Endodermal cell (in vitro differentiated cells): ENCODE results near the gene PXDC1. TPM values are rescaled to one million over a fixed set of nuclear protein-coding genes. Genes with fewer than 3 reads are reported as not detected.

ENCODE experiments used
- DNase-seq: peaks from one replicate; pipeline ENCODE4 v3.0.0-alpha.2; 2017
- H3K27ac ChIP-seq: 2 replicates; pipeline ENCODE4 v1.5.1; 2013; ENCODE audit warnings: mild to moderate bottlenecking, low read depth, low read length, moderate library complexity
- H3K27me3 ChIP-seq: 2 replicates; pipeline ENCODE4 v1.6.1; 2013; ENCODE audit warnings: mild to moderate bottlenecking, low read length, moderate library complexity; ENCODE audit not compliant: insufficient read depth, control insufficient read depth, poor library complexity, severe bottlenecking
- H3K36me3 ChIP-seq: 2 replicates; pipeline ENCODE4 v1.7.0; 2013; ENCODE audit warnings: mild to moderate bottlenecking, low read length, moderate library complexity; ENCODE audit not compliant: control insufficient read depth, insufficient read depth
- H3K4me1 ChIP-seq: one replicate; pipeline ENCODE4 v1.7.0; 2013; ENCODE audit warnings: low read length; ENCODE audit not compliant: control insufficient read depth, insufficient read depth
- H3K4me3 ChIP-seq: 2 replicates; pipeline ENCODE4 v1.5.1; 2013; ENCODE audit warnings: mild to moderate bottlenecking, low read length, moderate library complexity
- H3K9ac ChIP-seq: 2 replicates; pipeline ENCODE4 v1.6.1; 2013; ENCODE audit warnings: mild to moderate bottlenecking, low read length, moderate library complexity; ENCODE audit not compliant: poor library complexity, severe bottlenecking; ENCODE audit errors: extremely low read depth
- H3K9me3 ChIP-seq: 2 replicates; pipeline ENCODE4 v1.6.1; 2013; ENCODE audit warnings: mild to moderate bottlenecking, low read length, moderate library complexity; ENCODE audit not compliant: control insufficient read depth
- H3K27ac Mint-ChIP-seq: 2 replicates; pipeline ENCODE4 v1.8.0; 2020; ENCODE audit warnings: mixed read lengths
- H3K27me3 Mint-ChIP-seq: 2 replicates; pipeline ENCODE4 v1.8.0; 2021; ENCODE audit warnings: mild to moderate bottlenecking, mixed read lengths; ENCODE audit not compliant: insufficient read depth
- H3K36me3 Mint-ChIP-seq: 2 replicates; pipeline ENCODE4 v1.8.0; 2020; ENCODE audit warnings: low read depth, mixed read lengths
- H3K4me1 Mint-ChIP-seq: 2 replicates; pipeline ENCODE4 v1.8.0; 2020; ENCODE audit warnings: mixed read lengths
- H3K4me3 Mint-ChIP-seq: 2 replicates; pipeline ENCODE4 v1.8.0; 2020; ENCODE audit warnings: mild to moderate bottlenecking, moderate library complexity, mixed read lengths
- H3K9me3 Mint-ChIP-seq: 2 replicates; pipeline ENCODE4 v1.8.0; 2020; ENCODE audit warnings: mild to moderate bottlenecking, mixed read lengths
- CTCF ChIP-seq: fragments of 200-600 bp; sonication (generic); conservative IDR thresholded peaks from 2 replicates; pipeline ENCODE4 v1.5.0; 2021; ENCODE audit warnings: antibody characterized with exemption, mild to moderate bottlenecking
- WGBS, 2 experiments: methylation state at CpG; one replicate each; pipeline versions ENCODE4 v1.1.5 to v1.1.7; 2013; ENCODE audit warnings: missing lambda C conversion rate in 2 of 2, mixed read lengths in 1 of 2; ENCODE audit not compliant: insufficient coverage in 1 of 2, insufficient read length in 1 of 2; 5-methylcytosine and 5-hydroxymethylcytosine counted together
- total RNA-seq, 2 donors: library from RNA; stranded (reverse); fragmentation: NEBNext Ultra II Directional in 1 of 2; extraction: Animal tissue kit (Norgen Biotek cat#: 25700) in 1 of 2; gene quantifications; 2 replicates in 1 of 2; 3 replicates in 1 of 2; pipeline ENCODE4 v1.2.1, GENCODE V29; 2021

PXDC1 gene
- total RNA-seq, 2 donors from 2014 or later, result 3.3 to 4.6 TPM

GRCh38 chr6:3744211-3744900 lies 7.2 kb downstream of the PXDC1 start:
- no peak overlapping the region for H3K9ac ChIP-seq
- Mint-ChIP-seq H3K27ac (no peak overlapping the region), H3K9me3 (no peaks in the 10 kb centered on the region), H3K4me3 (no peak overlapping the region), H3K27me3 (peaks cover 21% of the 10 kb centered on the region), H3K36me3 (no peaks in the 10 kb centered on the region), H3K4me1 (peaks cover 6% of the 10 kb centered on the region)
- DNase-seq, result no peak
- H3K9me3 ChIP-seq, result no peaks in the 10 kb centered on the region
- peaks cover 19% of the 10 kb centered on the region for H3K27me3 ChIP-seq
- no peaks in the 10 kb centered on the region for H3K36me3 ChIP-seq
- no peak overlapping the region for H3K27ac ChIP-seq
- no peak for TF ChIP-seq CTCF
- no peaks in the 10 kb centered on the region for H3K4me1 ChIP-seq
- H3K4me3 ChIP-seq, result no peak overlapping the region
- whole genome bisulfite sequencing, 2 experiments, result 88 to 89% methylated on average over 14 to 19 of the region's 19 CpGs

GRCh38 chr6:3743541-3743940 lies 8.0 kb downstream of the PXDC1 start:
- H3K27ac ChIP-seq, result no peak overlapping the region
- no peak overlapping the region for H3K4me3 ChIP-seq
- H3K4me1 ChIP-seq, result no peaks in the 10 kb centered on the region
- H3K4me3 Mint-ChIP-seq, result no peak overlapping the region
- H3K27me3 ChIP-seq, result peaks cover 18% of the 10 kb centered on the region
- no peak for TF ChIP-seq CTCF
- no peaks in the 10 kb centered on the region for H3K36me3 Mint-ChIP-seq
- H3K9ac ChIP-seq, result no peak overlapping the region
- H3K27ac Mint-ChIP-seq, result no peak overlapping the region
- H3K27me3 Mint-ChIP-seq, result peaks cover 15% of the 10 kb centered on the region
- no peaks in the 10 kb centered on the region for H3K36me3 ChIP-seq
- no peaks in the 10 kb centered on the region for H3K9me3 ChIP-seq
- peaks cover 6% of the 10 kb centered on the region for H3K4me1 Mint-ChIP-seq
- 93 to 100% methylated on average over 5 to 10 of the region's 10 CpGs for WGBS, 2 experiments
- DNase-seq, result no peak
- no peaks in the 10 kb centered on the region for H3K9me3 Mint-ChIP-seq

GRCh38 chr6:3742426-3743344 lies 8.8 kb downstream of the PXDC1 start:
- H3K36me3 Mint-ChIP-seq, result no peaks in the 10 kb centered on the region
- H3K27ac ChIP-seq, result no peak overlapping the region
- 47 to 49% methylated on average over 32 to 37 of the region's 37 CpGs for WGBS, 2 experiments
- TF ChIP-seq CTCF, result peak; percentile 97
- no peak overlapping the region for H3K4me3 ChIP-seq
- DNase-seq, result peak; percentile 97
- no peaks in the 10 kb centered on the region for H3K36me3 ChIP-seq
- H3K9ac ChIP-seq, result no peak overlapping the region
- H3K4me1 ChIP-seq, result no peaks in the 10 kb centered on the region
- peaks cover 6% of the 10 kb centered on the region for H3K4me1 Mint-ChIP-seq
- no peak overlapping the region for H3K27ac Mint-ChIP-seq
- H3K9me3 Mint-ChIP-seq, result no peaks in the 10 kb centered on the region
- peaks cover 11% of the 10 kb centered on the region for H3K27me3 Mint-ChIP-seq
- no peaks in the 10 kb centered on the region for H3K9me3 ChIP-seq
- no peak overlapping the region for H3K4me3 Mint-ChIP-seq
- H3K27me3 ChIP-seq, result peaks cover 18% of the 10 kb centered on the region
